NCI-H82 treated with DMSO at 0.1 percent for 48 hours (cell line): ENCODE measurements around the gene ANKS1B.
"Not testable (repeated sequence)": the region's sequence is repeated elsewhere in the genome, so short reads cannot be mapped to it uniquely, and the experiment has no call there.

Source experiments
- DNase-seq: peaks from one replicate; lab custom pipeline; 2025; ENCODE audit not compliant: unreplicated experiment; lab: John Stamatoyannopoulos, UW

The ANKS1B gene

GRCh38 chr12:99875081-99875480 is 109.7 kb downstream of the ANKS1B start:
- no peak for DNase-seq

GRCh38 chr12:99870085-99870484 is 114.7 kb downstream of the ANKS1B start:
- DNase-seq: no peak

GRCh38 chr12:99861731-99862130 is 123.0 kb downstream of the ANKS1B start:
- DNase-seq: no peak

- no peak for DNase-seq
These were observed 125.6 kb downstream of the ANKS1B start for GRCh38 chr12:99859126-99859525.

- no peak for DNase-seq
These were observed 132.1 kb downstream of the ANKS1B start for GRCh38 chr12:99852666-99853065.

GRCh38 chr12:99847936-99848335 is 136.8 kb downstream of the ANKS1B start:
- DNase-seq: no peak

- no peak for DNase-seq
These were observed 150.0 kb downstream of the ANKS1B start for GRCh38 chr12:99834710-99835109.

- no peak for DNase-seq
These were observed 151.3 kb downstream of the ANKS1B start for GRCh38 chr12:99833397-99833796.

- no peak for DNase-seq
These were observed 159.7 kb downstream of the ANKS1B start for GRCh38 chr12:99824900-99825542.

GRCh38 chr12:99822273-99822672 is 162.5 kb downstream of the ANKS1B start:
- DNase-seq: no peak

GRCh38 chr12:99810718-99811593 is 173.8 kb downstream of the ANKS1B start:
- DNase-seq: peak; percentile 88

GRCh38 chr12:99809909-99810308 is 174.8 kb downstream of the ANKS1B start:
- peak; percentile 92 for DNase-seq

GRCh38 chr12:99806304-99806703 is 178.4 kb downstream of the ANKS1B start:
- no peak for DNase-seq

GRCh38 chr12:99804715-99805114 is 180.0 kb downstream of the ANKS1B start:
- no peak for DNase-seq

- DNase-seq: no peak
These were observed 184.1 kb downstream of the ANKS1B start for GRCh38 chr12:99800605-99801004.

GRCh38 chr12:99797931-99798330 is 186.8 kb downstream of the ANKS1B start:
- DNase-seq: not testable (repeated sequence)

- DNase-seq: no peak
These were observed 201.3 kb downstream of the ANKS1B start for GRCh38 chr12:99783421-99783820.

- no peak for DNase-seq
These were observed 212.5 kb downstream of the ANKS1B start for GRCh38 chr12:99772274-99772673.

- no peak for DNase-seq
These were observed 213.1 kb downstream of the ANKS1B start for GRCh38 chr12:99771659-99772058.

- DNase-seq: no peak
These were observed 215.2 kb downstream of the ANKS1B start for GRCh38 chr12:99769396-99769980.

GRCh38 chr12:99768758-99769157 is 216.0 kb downstream of the ANKS1B start:
- no peak for DNase-seq

GRCh38 chr12:99767809-99768208 is 216.9 kb downstream of the ANKS1B start:
- DNase-seq: no peak
